Measurements from ENCODE around the gene GHRH.

Gene GHRH

GRCh38 chr20:37283530-37284195 lies 22.0 kb upstream of the GHRH start:
- H3K4me3 ChIP-seq (ENCODE audit: low read length), result no peak overlapping the region
- no peaks in the 10 kb centered on the region for H3K79me2 ChIP-seq (ENCODE audit: low read length)
- H3K4me2 ChIP-seq (ENCODE audit: low read length), result no peak overlapping the region
- H3K9ac ChIP-seq (ENCODE audit: low read length), result no peak overlapping the region
- H3K36me3 ChIP-seq (replicated peaks; ENCODE audit: low read depth, low read length), result no peaks in the 10 kb centered on the region
- H3K27ac ChIP-seq (ENCODE audit: low read length), result no peak overlapping the region
- H3K4me1 ChIP-seq (ENCODE audit: low read length), result peaks cover 5% of the 10 kb centered on the region
- no peaks in the 10 kb centered on the region for H4K20me1 ChIP-seq (ENCODE audit: insufficient read depth, low read length)
- no peaks in the 10 kb centered on the region for H3K9me3 ChIP-seq (ENCODE audit: insufficient read depth, low read length)
- no peak overlapping the region for H2AFZ ChIP-seq (ENCODE audit: low read depth, low read length)
- H3K27me3 ChIP-seq (ENCODE audit: low read depth, low read length), result no peaks in the 10 kb centered on the region
- no peak for TF ChIP-seq EZH2phosphoT487 (IDR thresholded peaks at IDR 0.05; ENCODE audit: low read depth)

- no peak for TF ChIP-seq EZH2phosphoT487 (IDR thresholded peaks at IDR 0.05; ENCODE audit: low read depth)
- TF ChIP-seq CTCF (IDR thresholded peaks at IDR 0.05; ENCODE audit: low read depth, low read length), result peak; percentile 29; the same call in 1 of the 2 replicates
- Histone ChIP-seq H3K79me2 (ENCODE audit: low read length) (no peaks in the 10 kb centered on the region), H2AFZ (ENCODE audit: low read depth, low read length) (no peak overlapping the region), H4K20me1 (ENCODE audit: insufficient read depth, low read length) (no peaks in the 10 kb centered on the region), H3K9ac (ENCODE audit: low read length) (no peak overlapping the region), H3K27me3 (ENCODE audit: low read depth, low read length) (no peaks in the 10 kb centered on the region), H3K9me3 (ENCODE audit: insufficient read depth, low read length) (no peaks in the 10 kb centered on the region), H3K4me2 (ENCODE audit: low read length) (no peak overlapping the region), H3K27ac (ENCODE audit: low read length) (no peak overlapping the region), H3K36me3 (replicated peaks; ENCODE audit: low read depth, low read length) (no peaks in the 10 kb centered on the region), H3K4me3 (ENCODE audit: low read length) (no peak overlapping the region), H3K4me1 (ENCODE audit: low read length) (peaks cover 1% of the 10 kb centered on the region)
Measured at GRCh38 chr20:37282556-37282955, 20.9 kb upstream of the GHRH start.

GRCh38 chr20:37280403-37280802 lies 18.8 kb upstream of the GHRH start:
- Histone ChIP-seq H3K4me1 (ENCODE audit: low read length) (peaks cover 23% of the 10 kb centered on the region), H3K27ac (ENCODE audit: low read length) (no peak overlapping the region), H3K27me3 (ENCODE audit: low read depth, low read length) (no peaks in the 10 kb centered on the region), H3K79me2 (ENCODE audit: low read length) (no peaks in the 10 kb centered on the region), H3K9me3 (ENCODE audit: insufficient read depth, low read length) (no peaks in the 10 kb centered on the region), H3K4me2 (ENCODE audit: low read length) (no peak overlapping the region), H3K36me3 (replicated peaks; ENCODE audit: low read depth, low read length) (no peaks in the 10 kb centered on the region), H3K9ac (ENCODE audit: low read length) (no peak overlapping the region), H3K4me3 (ENCODE audit: low read length) (no peak overlapping the region), H2AFZ (ENCODE audit: low read depth, low read length) (no peak overlapping the region), H4K20me1 (ENCODE audit: insufficient read depth, low read length) (no peaks in the 10 kb centered on the region)
- TF ChIP-seq EZH2phosphoT487 (IDR thresholded peaks at IDR 0.05; ENCODE audit: low read depth), result no peak
- TF ChIP-seq CTCF (IDR thresholded peaks at IDR 0.05; ENCODE audit: low read depth, low read length), result no peak

- Histone ChIP-seq H3K9me3 (ENCODE audit: insufficient read depth, low read length) (no peaks in the 10 kb centered on the region), H3K4me1 (ENCODE audit: low read length) (peaks cover 29% of the 10 kb centered on the region), H3K36me3 (replicated peaks; ENCODE audit: low read depth, low read length) (no peaks in the 10 kb centered on the region), H3K9ac (ENCODE audit: low read length) (no peak overlapping the region), H3K27me3 (ENCODE audit: low read depth, low read length) (no peaks in the 10 kb centered on the region), H3K4me3 (ENCODE audit: low read length) (no peak overlapping the region), H3K4me2 (ENCODE audit: low read length) (no peak overlapping the region), H3K79me2 (ENCODE audit: low read length) (no peaks in the 10 kb centered on the region), H2AFZ (ENCODE audit: low read depth, low read length) (no peak overlapping the region), H3K27ac (ENCODE audit: low read length) (no peak overlapping the region), H4K20me1 (ENCODE audit: insufficient read depth, low read length) (no peaks in the 10 kb centered on the region)
- TF ChIP-seq EZH2phosphoT487 (IDR thresholded peaks at IDR 0.05; ENCODE audit: low read depth), result no peak
- no peak for TF ChIP-seq CTCF (IDR thresholded peaks at IDR 0.05; ENCODE audit: low read depth, low read length)
Measured at GRCh38 chr20:37279820-37280219, 18.2 kb upstream of the GHRH start.
